Measurements from ENCODE around the gene PHF8. TPM values are rescaled to one million over a fixed set of nuclear protein-coding genes. Genes with fewer than 3 reads are reported as not detected.

Gene PHF8
- total and polyA plus RNA-seq, 4 donors = 17.7 to 20.1 (median 19.4) TPM

Small RNAs within 50 kb of the gene (small RNA-seq; reads per million reads assigned to genes)
- 0.65 reads per million, percentile 66 among the genes with 10 or more reads in this experiment for gene RNA5SP505 (ENCODE audit: low replicate concordance)

Other genes with a start within 250 kb of the PHF8 start
- gene FAM120C, start 138.8 kb upstream of the PHF8 start, total RNA-seq = 10 to 100 TPM; 12.2 to 16.3 TPM
- gene FAM120C, start 138.8 kb upstream of the PHF8 start, polyA plus RNA-seq (ENCODE audit: insufficient read length in 2 of 2) = 10 to 100 TPM; 17.6 to 21.9 TPM

Data from spinal cord (tissue), 4 donors.